H1 (cell line): ENCODE data around the gene FRMPD2. TPM values are rescaled to one million over a fixed set of nuclear protein-coding genes. Genes with fewer than 3 reads are reported as not detected.

ENCODE experiments used
- CTCF ChIA-PET: fragments of 300-600 bp; sonication (Branson Sonifier 250); formaldehyde crosslinking; loops from one replicate; lab custom pipeline; 2021; ENCODE audit not compliant: partially characterized antibody; lab: Charles Lee
- POLR2A ChIA-PET: fragments of 300-600 bp; sonication (Branson Sonifier 250); formaldehyde crosslinking; loops from one replicate; lab custom pipeline; 2021; ENCODE audit warnings: inconsistent platforms; ENCODE audit not compliant: partially characterized antibody; lab: Charles Lee
- DNase-seq, 2 experiments: peaks; one replicate each; pipeline versions ENCODE4 v3.0.0 to v3.0.0-alpha.2; 2010 to 2022; ENCODE audit warnings: low spot score in 2 of 2, low read depth in 1 of 2, mixed read lengths in 1 of 2
- FAIRE-seq: peaks from 2 replicates; lab custom pipeline; 2011; peaks lifted over from hg19 to GRCh38; lab: Jason Lieb, UNC
- H2AFZ ChIP-seq: 2 replicates; pipeline ENCODE4 v1.8.1; 2012; ENCODE audit warnings: low read length, inconsistent platforms
- H2AK5ac ChIP-seq: 2 replicates; pipeline ENCODE4 v1.6.1; 2013; ENCODE audit warnings: low read depth, low read length
- H2BK120ac ChIP-seq: replicated peaks from 2 replicates; pipeline ENCODE3; 2013; ENCODE audit warnings: low read depth, low read length, inconsistent platforms
- H2BK12ac ChIP-seq: 2 replicates; pipeline ENCODE4 v1.6.1; 2013; ENCODE audit warnings: low read depth, low read length
- H2BK15ac ChIP-seq: 2 replicates; pipeline ENCODE4 v1.6.1; 2013; ENCODE audit warnings: low read length
- H2BK20ac ChIP-seq: 2 replicates; pipeline ENCODE4 v1.6.1; 2013; ENCODE audit warnings: low read length
- H2BK5ac ChIP-seq: 2 replicates; pipeline ENCODE4 v1.6.1; 2013; ENCODE audit warnings: low read depth, low read length
- H3K14ac ChIP-seq: 2 replicates; pipeline ENCODE4 v1.6.1; 2013; ENCODE audit warnings: inconsistent platforms; ENCODE audit not compliant: insufficient read length
- H3K18ac ChIP-seq: 2 replicates; pipeline ENCODE4 v1.6.1; 2013; ENCODE audit warnings: low read length; ENCODE audit errors: extremely low read depth
- H3K23ac ChIP-seq: 2 replicates; pipeline ENCODE4 v1.6.1; 2013; ENCODE audit warnings: inconsistent platforms; ENCODE audit not compliant: insufficient read length
- H3K23me2 ChIP-seq: 2 replicates; pipeline ENCODE4 v1.6.1; 2013; ENCODE audit warnings: low read depth, low read length
- H3K27ac ChIP-seq: 2 replicates; pipeline ENCODE4 v1.6.1; 2011; ENCODE audit warnings: low read depth, low read length, inconsistent platforms
- H3K27me3 ChIP-seq, 4 experiments: replicated peaks in 1 of 4; 1 replicate in 1 of 4; 2 replicates in 3 of 4; pipeline versions ENCODE4 v1.6.1 to v1.8.1; 2011 to 2013; ENCODE audit warnings: low read length in 3 of 4, mild to moderate bottlenecking in 3 of 4, inconsistent platforms in 2 of 4, mixed read lengths in 2 of 4, moderate library complexity in 1 of 4; ENCODE audit not compliant: control insufficient read depth in 3 of 4, insufficient read depth in 3 of 4; ENCODE audit errors: extremely low read depth in 1 of 4
- H3K36me3 ChIP-seq, 4 experiments: 2 replicates each; pipeline versions ENCODE4 v1.6.1 to v1.8.1; 2011 to 2013; ENCODE audit warnings: mild to moderate bottlenecking in 4 of 4, low read length in 3 of 4, moderate library complexity in 2 of 4, control low read depth in 1 of 4, inconsistent platforms in 1 of 4; ENCODE audit not compliant: insufficient read depth in 4 of 4, control insufficient read depth in 2 of 4
- H3K4ac ChIP-seq: replicated peaks from 2 replicates; pipeline ENCODE3; 2013; ENCODE audit warnings: low read length, low read depth, mixed read lengths, inconsistent platforms; ENCODE audit not compliant: insufficient read length
- H3K4me1 ChIP-seq, 4 experiments: replicated peaks in 1 of 4; 1 replicate in 1 of 4; 2 replicates in 3 of 4; pipeline versions ENCODE4 v1.6.1 to v1.8.1; 2011 to 2013; ENCODE audit warnings: low read length in 3 of 4, inconsistent platforms in 2 of 4, mixed read lengths in 1 of 4; ENCODE audit not compliant: insufficient read depth in 4 of 4, control insufficient read depth in 3 of 4
- H3K4me2 ChIP-seq, 2 experiments: 2 replicates each; pipeline versions ENCODE4 v1.6.1 to v1.8.1; 2011 to 2013; ENCODE audit warnings: low read depth in 2 of 2, low read length in 2 of 2, control low read depth in 1 of 2, inconsistent platforms in 1 of 2, mild to moderate bottlenecking in 1 of 2; ENCODE audit not compliant: insufficient read depth in 1 of 2
- H3K4me3 ChIP-seq, 4 experiments: fragments of 200-600, 300-600 bp in 1 of 4; sonication (generic), shearing (Covaris generic), sonication (Bioruptor Twin) in 1 of 4; 2 replicates each; pipeline versions ENCODE4 v1.5.1 to v1.8.1; 2011 to 2016; ENCODE audit warnings: low read length in 4 of 4, low read depth in 3 of 4, control low read depth in 2 of 4, inconsistent platforms in 2 of 4, mild to moderate bottlenecking in 2 of 4, mixed read lengths in 1 of 4, moderate library complexity in 1 of 4; ENCODE audit not compliant: insufficient read depth in 2 of 4; ENCODE audit errors: extremely low read depth in 1 of 4
- H3K56ac ChIP-seq: replicated peaks from 2 replicates; pipeline ENCODE3; 2013; ENCODE audit warnings: low read depth, mild to moderate bottlenecking, mixed read lengths, low read length, inconsistent platforms; ENCODE audit not compliant: insufficient read length
- H3K79me1 ChIP-seq: 2 replicates; pipeline ENCODE4 v1.6.1; 2013; ENCODE audit warnings: low read depth, low read length, control low read depth
- H3K79me2 ChIP-seq, 2 experiments: 2 replicates each; pipeline versions ENCODE4 v1.6.1 to v1.8.1; 2012 to 2013; ENCODE audit warnings: low read length in 2 of 2, mild to moderate bottlenecking in 2 of 2, inconsistent platforms in 1 of 2; ENCODE audit not compliant: insufficient read depth in 2 of 2, control insufficient read depth in 1 of 2
- H3K9ac ChIP-seq, 4 experiments: replicated peaks in 1 of 4; 1 replicate in 1 of 4; 2 replicates in 3 of 4; pipeline versions ENCODE4 v1.6.1 to v1.8.1; 2011 to 2013; ENCODE audit warnings: low read depth in 3 of 4, low read length in 3 of 4, control low read depth in 2 of 4, mild to moderate bottlenecking in 2 of 4, moderate library complexity in 2 of 4, inconsistent platforms in 1 of 4; ENCODE audit errors: extremely low read depth in 1 of 4
- H3K9me3 ChIP-seq, 2 experiments: 2 replicates each; pipeline versions ENCODE4 v1.6.1 to v1.8.1; 2012 to 2013; ENCODE audit warnings: mild to moderate bottlenecking in 2 of 2, moderate library complexity in 2 of 2, control low read depth in 1 of 2, inconsistent platforms in 1 of 2, low read depth in 1 of 2, low read length in 1 of 2, mixed read lengths in 1 of 2; ENCODE audit not compliant: insufficient read depth in 2 of 2
- H4K20me1 ChIP-seq, 2 experiments: replicated peaks in 1 of 2; 2 replicates each; pipeline versions ENCODE3 to v1.8.1; 2011 to 2013; ENCODE audit warnings: inconsistent platforms in 2 of 2, low read length in 2 of 2, mild to moderate bottlenecking in 1 of 2; ENCODE audit not compliant: insufficient read depth in 2 of 2, control insufficient read depth in 1 of 2
- H4K5ac ChIP-seq: 2 replicates; pipeline ENCODE4 v1.6.1; 2013; ENCODE audit warnings: low read length, low read depth, mixed read lengths, inconsistent platforms; ENCODE audit not compliant: insufficient read length
- H4K8ac ChIP-seq: 2 replicates; pipeline ENCODE4 v1.8.0; 2013; ENCODE audit warnings: mild to moderate bottlenecking, moderate library complexity, low read length, inconsistent platforms; ENCODE audit not compliant: insufficient read depth; ENCODE audit errors: extremely low read depth
- H4K91ac ChIP-seq: replicated peaks from 2 replicates; pipeline ENCODE3; 2013; ENCODE audit warnings: low read length, mixed read lengths, inconsistent platforms; ENCODE audit not compliant: insufficient read length
- ATF3 ChIP-seq: IDR thresholded peaks from 2 replicates; pipeline ENCODE4 v1.6.1; 2011; ENCODE audit warnings: low read depth, mild to moderate bottlenecking, low read length; ENCODE audit not compliant: insufficient read depth
- CHD2 ChIP-seq: IDR thresholded peaks from 2 replicates; pipeline ENCODE4 v1.6.1; 2012; ENCODE audit warnings: low read length, improper control_type of control experiment
- E2F6 ChIP-seq: IDR thresholded peaks from 2 replicates; pipeline ENCODE4 v1.6.1; 2012; ENCODE audit warnings: inconsistent platforms
- FOSL1 ChIP-seq: IDR thresholded peaks from 2 replicates; pipeline ENCODE4 v1.6.1; 2011; ENCODE audit warnings: mild to moderate bottlenecking, low read depth, low read length, moderate library complexity; ENCODE audit not compliant: insufficient read depth
- HDAC6 ChIP-seq: IDR thresholded peaks from one replicate; pipeline ENCODE4 v1.7.1; 2012; ENCODE audit warnings: low read depth, mild to moderate bottlenecking, inconsistent platforms, low read length, moderate library complexity
- MAX ChIP-seq: IDR thresholded peaks from 2 replicates; pipeline ENCODE4 v1.6.1; 2012; ENCODE audit warnings: inconsistent platforms
- RXRA ChIP-seq: IDR thresholded peaks from 2 replicates; pipeline ENCODE4 v1.6.1; 2011; ENCODE audit warnings: low read depth, mild to moderate bottlenecking, low read length, moderate library complexity; ENCODE audit not compliant: insufficient read depth
- SIX5 ChIP-seq: IDR thresholded peaks from 2 replicates; pipeline ENCODE4 v1.6.1; 2011; ENCODE audit warnings: mild to moderate bottlenecking, low read depth, low read length
- SP4 ChIP-seq: IDR thresholded peaks from 2 replicates; pipeline ENCODE4 v1.6.1; 2012; ENCODE audit warnings: low read length, inconsistent platforms
- TCF12 ChIP-seq: IDR thresholded peaks from 2 replicates; pipeline ENCODE4 v1.6.1; 2011; ENCODE audit warnings: low read depth, mild to moderate bottlenecking, low read length
- YY1 ChIP-seq: IDR thresholded peaks from 2 replicates; pipeline ENCODE4 v1.6.1; 2011; ENCODE audit warnings: low read depth, mild to moderate bottlenecking, low read length
- WGBS, 2 experiments: shearing (Covaris generic) in 1 of 2; methylation state at CpG; one replicate each; pipeline versions ENCODE4 v1.1.6 to v1.1.7; 2013 to 2015; ENCODE audit warnings: low lambda C conversion rate in 2 of 2, mixed read lengths in 2 of 2, inconsistent platforms in 1 of 2, low coverage in 1 of 2, missing lambda C conversion rate in 1 of 2; ENCODE audit not compliant: insufficient replicate concordance in 2 of 2, insufficient coverage in 1 of 2, insufficient read length in 1 of 2; ENCODE audit errors: extremely low coverage in 1 of 2, missing lambda C conversion rate in 1 of 2; 5-methylcytosine and 5-hydroxymethylcytosine counted together
- polyA plus RNA-seq, 7 experiments: library from polyadenylated mRNA; depleted of rRNA in 3 of 7; stranded (reverse) in 5 of 7; unstranded in 2 of 7; fragments of >200 nt in 5 of 7; fragments of 200-250 nt in 2 of 7; gene quantifications; 1 replicate in 5 of 7; 2 replicates in 1 of 7; 4 replicates in 1 of 7; pipeline versions ENCODE4 v1.2.1 to v1.2.3, GENCODE V29; 2011 to 2013; ENCODE audit warnings: missing spikeins in 2 of 7, mixed read lengths in 2 of 7
- total RNA-seq: library from RNA; stranded (reverse); fragmentation: NEBNext Ultra II Directional; extraction: Animal tissue kit (Norgen Biotek cat#: 25700); gene quantifications from 2 replicates; pipeline ENCODE4 v1.2.1, GENCODE V29; 2021

FRMPD2 gene
- total and polyA plus RNA-seq, 2 of the 8 experiments (the other 6 are each of a cell fraction or from before 2014, with no cell fraction given): 0.07 to 0.47 TPM

- Histone ChIP-seq H3K4me3 (no peak overlapping the region), H3K27ac (no peak overlapping the region), H2AFZ (no peak overlapping the region), H3K4me2 (no peak overlapping the region), H2AK5ac (no peak overlapping the region), H4K5ac (no peak overlapping the region), H2BK5ac (no peak overlapping the region), H3K23ac (no peak overlapping the region), H4K91ac (no peak overlapping the region), H3K9me3 (peaks cover 8 to 17% of the 10 kb centered on the region in 2 experiments), H3K14ac (no peak overlapping the region), H4K20me1 (no peaks in the 10 kb centered on the region), H3K23me2 (no peaks in the 10 kb centered on the region), H3K18ac (no peak overlapping the region), H4K8ac (no peak overlapping the region), H2BK20ac (no peak overlapping the region), H3K56ac (no peak overlapping the region), H3K27me3 (no peaks in the 10 kb centered on the region), H2BK15ac (no peak overlapping the region), H3K9ac (no peak overlapping the region), H2BK120ac (no peak overlapping the region), H3K4ac (no peak overlapping the region), H3K79me2 (no peaks in the 10 kb centered on the region), H3K79me1 (no peaks in the 10 kb centered on the region), H3K36me3 (no peaks in the 10 kb centered on the region), H3K4me1 (no peaks in the 10 kb centered on the region), H2BK12ac (no peak overlapping the region)
- ChIA-PET CTCF (no interaction called here), POLR2A (no interaction called here)
- TF ChIP-seq CHD2 (no peak), TCF12 (no peak), SP4 (no peak), YY1 (no peak), ATF3 (no peak), MAX (no peak), HDAC6 (no peak), FOSL1 (no peak), E2F6 (no peak), RXRA (no peak), SIX5 (no peak)
- FAIRE-seq (no peak), DNase-seq (no peak)
- 79% methylated on average over 3 of the region's 4 CpGs; no CpG with 5 or more reads in 1 of the 2 experiments for WGBS, 2 experiments
Measured at GRCh38 chr10:48284811-48285210, 10.3 kb upstream of the FRMPD2 start.
